ENCODE data around the gene TPO. TPM values are rescaled to one million over a fixed set of nuclear protein-coding genes. Genes with fewer than 3 reads are reported as not detected.

TPO gene
- polyA plus RNA-seq, 1 donor from 2014 or later = not detected

DNA sequence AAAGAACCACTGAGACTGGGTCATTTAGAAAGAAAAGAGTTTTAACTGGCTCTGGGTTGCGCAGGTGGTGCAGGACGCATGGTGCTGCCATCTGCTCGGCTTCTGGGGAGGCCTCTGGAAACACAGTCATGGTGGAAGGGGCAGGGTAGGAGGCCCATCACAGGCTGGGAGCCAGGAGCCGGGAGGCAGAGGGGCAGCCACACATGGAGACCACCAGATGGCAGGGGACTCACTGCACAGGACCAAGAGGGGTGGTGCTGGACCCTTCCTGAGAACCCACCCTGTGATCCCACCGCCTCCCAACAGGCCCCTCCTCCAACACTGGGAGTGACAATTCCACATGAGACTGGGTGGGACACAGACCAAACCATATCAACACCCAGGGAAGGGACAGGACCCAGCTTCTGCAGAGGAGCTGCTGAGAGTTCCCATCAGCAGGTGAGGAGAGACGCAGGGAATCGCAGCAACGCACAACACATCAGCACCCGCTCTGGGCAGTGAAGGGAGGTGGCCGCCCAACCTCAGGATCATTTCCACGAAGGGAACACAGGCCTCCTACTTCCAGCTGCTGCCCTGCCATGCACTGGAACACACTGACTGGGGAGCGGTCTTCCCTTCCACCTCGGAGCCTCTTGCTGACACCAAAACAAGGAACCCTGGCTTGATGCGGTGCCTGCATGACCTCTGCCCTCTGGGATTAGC lies 130.7 kb downstream of the TPO start:
- no peak overlapping the region for H3K27ac Mint-ChIP-seq
- H3K4me3 Mint-ChIP-seq = no peak overlapping the region
- H3K4me1 Mint-ChIP-seq = peaks cover 0 to 2% (median 0%) of the 10 kb centered on the region in 3 donors

DNA sequence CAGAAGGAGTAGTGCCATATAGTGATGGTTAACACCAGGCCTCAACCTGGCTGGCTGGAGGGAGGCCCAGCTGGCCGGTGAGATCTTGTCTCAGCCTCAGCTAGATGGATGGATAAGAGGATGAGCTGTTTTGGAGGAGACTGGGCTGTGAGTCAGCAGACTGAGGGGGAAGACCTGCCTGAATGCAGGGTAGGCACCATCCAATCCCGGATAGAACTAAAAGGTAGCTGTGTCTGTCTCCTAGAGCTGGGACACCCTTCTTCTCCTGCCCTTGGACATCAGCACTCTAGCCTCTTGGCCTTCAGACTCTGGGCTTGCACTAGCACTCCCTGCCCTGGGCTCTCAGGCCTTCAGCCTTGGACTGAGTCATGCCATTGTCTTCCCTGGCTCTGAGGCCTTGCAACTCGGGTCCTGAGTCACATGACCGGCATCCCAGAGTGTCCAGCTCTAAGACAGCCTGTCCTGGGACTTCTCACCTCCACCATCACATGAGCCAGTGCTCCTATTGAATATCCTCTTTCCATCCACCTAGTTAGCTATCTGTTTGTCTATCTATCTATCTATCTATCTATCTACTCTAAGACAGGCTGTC lies 131.3 kb downstream of the TPO start:
- H3K36me3 Mint-ChIP-seq = no peaks in the 10 kb centered on the region
- H3K27me3 Mint-ChIP-seq = peaks cover 3% of the 10 kb centered on the region
- H3K4me3 Mint-ChIP-seq = no peak overlapping the region
- no peak overlapping the region for H3K27ac Mint-ChIP-seq
- H3K4me1 Mint-ChIP-seq = peaks cover 0 to 2% (median 0%) of the 10 kb centered on the region in 3 donors
- H3K9me3 Mint-ChIP-seq = no peaks in the 10 kb centered on the region

More for the DNA sequence above, 130.7 kb downstream of the TPO start:
- H3K9me3 Mint-ChIP-seq = peaks cover 0 to under 1% (median 0%) of the 10 kb centered on the region in 3 donors
- peaks cover 3% of the 10 kb centered on the region for H3K27me3 Mint-ChIP-seq
- no peaks in the 10 kb centered on the region for H3K36me3 Mint-ChIP-seq

DNA sequence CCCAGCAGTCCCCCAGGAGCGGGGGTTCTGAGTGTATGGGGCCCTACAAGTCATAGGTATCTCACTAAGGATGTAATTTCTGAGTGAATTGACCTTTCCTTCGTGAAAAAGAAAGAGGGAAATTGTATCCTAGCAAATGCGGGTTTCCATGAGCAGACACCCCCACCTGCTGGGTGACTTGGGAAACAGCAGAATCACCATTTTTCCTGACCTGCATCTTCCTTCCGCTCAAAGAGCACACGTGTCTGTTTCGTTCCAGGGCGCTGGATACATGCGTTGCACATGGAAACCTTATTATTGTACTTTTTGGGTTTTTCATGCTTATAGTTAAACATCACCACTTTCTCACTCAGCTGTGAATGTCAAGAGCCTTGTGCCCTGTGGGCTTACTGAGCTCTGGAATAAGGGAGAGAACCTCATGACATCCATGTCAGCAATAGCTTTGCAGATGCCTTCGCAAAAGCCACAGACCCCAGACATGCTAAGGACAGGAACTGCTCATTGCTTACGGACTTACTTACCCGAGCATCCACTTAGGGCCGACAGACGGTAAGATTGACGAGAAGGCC lies 132.8 kb downstream of the TPO start:
- H3K27me3 Mint-ChIP-seq = peaks cover 8% of the 10 kb centered on the region
- no peaks in the 10 kb centered on the region for H3K36me3 Mint-ChIP-seq
- H3K9me3 Mint-ChIP-seq = no peaks in the 10 kb centered on the region
- peaks cover 0 to 2% (median 0%) of the 10 kb centered on the region in 3 donors for H3K4me1 Mint-ChIP-seq
- H3K4me3 Mint-ChIP-seq = no peak overlapping the region
- no peak overlapping the region for H3K27ac Mint-ChIP-seq

DNA sequence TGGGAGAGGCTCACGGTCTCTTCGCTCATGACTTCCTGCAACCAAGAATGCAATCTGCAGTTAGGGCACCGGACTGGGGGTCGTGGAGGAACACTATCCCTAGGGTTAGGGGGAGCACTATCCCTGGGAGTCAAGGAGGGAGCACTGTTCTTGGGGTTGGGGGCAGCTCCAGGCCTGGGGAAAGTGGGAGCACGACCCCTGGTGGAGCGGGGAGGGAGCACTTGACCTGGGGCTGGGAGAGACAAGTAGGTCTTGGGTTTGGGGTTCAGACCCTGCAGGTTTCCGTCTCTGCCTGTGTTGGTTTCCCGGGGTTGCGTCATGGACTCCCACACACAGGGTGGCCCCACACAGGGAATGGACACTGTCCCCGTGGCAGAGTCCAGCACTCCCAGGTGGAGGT lies 133.6 kb downstream of the TPO start:
- Mint-ChIP-seq H3K36me3 (no peaks in the 10 kb centered on the region), H3K4me1 (peaks cover 0 to 2% (median 0%) of the 10 kb centered on the region in 3 donors), H3K27me3 (peaks cover 11% of the 10 kb centered on the region), H3K9me3 (no peaks in the 10 kb centered on the region), H3K27ac (peak overlapping the region in 1 of 3 donors; percentile 80), H3K4me3 (no peak overlapping the region)

DNA sequence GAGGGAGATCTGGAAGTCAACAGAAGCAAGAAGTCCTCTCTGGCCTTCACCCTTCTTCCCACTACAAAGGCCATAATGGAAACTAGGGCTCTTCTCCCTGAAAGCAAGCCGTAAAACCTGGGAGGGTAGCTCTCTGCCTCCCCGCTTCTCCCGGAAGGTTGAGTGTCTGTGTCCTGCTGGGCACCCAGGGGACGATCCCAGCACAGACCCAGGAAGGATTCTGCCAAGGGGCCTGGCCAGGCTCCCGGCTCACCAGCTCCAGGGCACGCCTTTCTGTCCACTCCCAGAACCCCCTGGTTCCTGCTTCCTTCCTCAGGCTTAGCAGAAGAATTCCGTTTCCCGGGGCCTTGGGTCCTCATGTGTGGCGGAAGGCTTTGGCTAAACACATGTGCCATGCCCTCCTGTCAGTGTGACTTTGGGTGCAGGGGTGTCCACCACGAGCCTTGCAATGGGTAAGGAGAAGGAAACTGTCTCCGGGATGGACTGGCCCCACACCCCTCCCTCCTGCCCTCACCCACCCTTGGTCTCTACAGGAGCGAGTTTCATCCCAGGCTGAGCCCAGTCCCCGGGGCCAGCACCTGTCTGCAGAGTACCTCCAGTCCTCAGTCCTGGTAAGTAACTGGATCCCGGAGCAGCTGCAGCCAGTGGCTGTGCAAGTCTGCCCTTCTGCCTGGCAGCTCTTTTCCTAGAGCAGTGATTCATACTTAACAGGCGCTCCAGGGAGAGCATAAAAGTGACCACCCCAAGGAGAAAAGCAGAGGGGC lies 135.8 kb downstream of the TPO start:
- H3K27ac Mint-ChIP-seq = no peak overlapping the region
- peaks cover 0 to 2% (median 0%) of the 10 kb centered on the region in 3 donors for H3K4me1 Mint-ChIP-seq
- H3K36me3 Mint-ChIP-seq = no peaks in the 10 kb centered on the region
- no peak overlapping the region for H3K4me3 Mint-ChIP-seq
- H3K27me3 Mint-ChIP-seq = peaks cover 9% of the 10 kb centered on the region
- no peaks in the 10 kb centered on the region for H3K9me3 Mint-ChIP-seq

DNA sequence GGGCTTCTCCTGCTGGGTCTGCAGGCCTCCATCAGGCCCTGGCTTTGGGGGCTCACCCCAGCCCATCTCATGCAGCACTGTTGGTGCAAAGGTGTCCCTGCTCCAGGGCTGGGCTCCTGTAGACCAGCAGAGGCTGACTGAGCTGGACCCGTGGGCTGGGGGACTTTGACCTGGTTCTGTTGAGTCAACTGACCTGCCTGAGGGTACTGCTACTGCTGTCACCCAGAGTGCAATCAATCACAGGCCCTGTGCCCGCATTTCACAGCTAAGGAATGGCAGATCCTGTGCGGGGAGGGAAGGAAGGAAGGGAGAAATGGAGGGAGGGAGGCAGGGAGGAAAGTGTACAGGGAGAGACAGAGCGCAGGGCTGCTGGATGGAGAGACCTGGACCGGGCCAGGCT lies 136.8 kb downstream of the TPO start:
- Mint-ChIP-seq H3K27ac (no peak overlapping the region), H3K4me1 (peaks cover 0 to 2% (median 0%) of the 10 kb centered on the region in 3 donors), H3K27me3 (peaks cover 9% of the 10 kb centered on the region), H3K9me3 (no peaks in the 10 kb centered on the region), H3K4me3 (no peak overlapping the region), H3K36me3 (no peaks in the 10 kb centered on the region)

DNA sequence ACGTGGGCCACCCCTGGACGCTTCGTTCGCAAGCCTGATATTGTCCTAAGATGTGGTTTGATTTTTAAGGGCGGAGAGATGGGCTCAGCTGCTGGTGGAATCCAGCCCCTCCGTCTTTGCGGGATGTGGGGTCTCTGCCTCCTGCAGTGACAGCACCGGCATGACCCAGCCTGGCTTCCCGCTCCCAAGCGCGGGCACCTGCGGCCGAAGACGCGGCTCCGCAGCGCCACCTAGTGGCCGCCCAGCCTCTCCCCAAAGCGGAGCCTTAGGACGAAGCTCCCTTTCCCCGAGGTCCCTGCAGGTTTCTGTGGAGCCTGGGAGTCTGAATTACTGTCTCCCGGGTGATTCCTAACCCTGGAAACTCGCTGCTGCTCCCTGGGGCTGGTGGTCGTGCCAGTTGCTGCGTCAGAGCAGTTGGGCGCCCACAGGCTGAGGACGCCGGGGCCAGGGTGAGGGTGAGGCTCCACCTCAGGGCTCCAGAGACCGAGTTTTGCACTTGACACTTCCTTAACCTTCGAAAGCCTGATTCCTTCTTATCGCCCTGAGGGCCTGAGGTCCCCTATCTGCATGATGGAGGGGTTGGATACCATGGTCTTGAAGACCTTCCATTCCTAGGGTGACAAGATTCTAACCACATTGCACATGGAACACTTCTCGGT lies 137.5 kb downstream of the TPO start:
- Mint-ChIP-seq H3K27me3 (peaks cover 9% of the 10 kb centered on the region), H3K27ac (no peak overlapping the region), H3K4me1 (peaks cover 0 to 2% (median 0%) of the 10 kb centered on the region in 3 donors), H3K9me3 (no peaks in the 10 kb centered on the region), H3K36me3 (no peaks in the 10 kb centered on the region), H3K4me3 (no peak overlapping the region)

DNA sequence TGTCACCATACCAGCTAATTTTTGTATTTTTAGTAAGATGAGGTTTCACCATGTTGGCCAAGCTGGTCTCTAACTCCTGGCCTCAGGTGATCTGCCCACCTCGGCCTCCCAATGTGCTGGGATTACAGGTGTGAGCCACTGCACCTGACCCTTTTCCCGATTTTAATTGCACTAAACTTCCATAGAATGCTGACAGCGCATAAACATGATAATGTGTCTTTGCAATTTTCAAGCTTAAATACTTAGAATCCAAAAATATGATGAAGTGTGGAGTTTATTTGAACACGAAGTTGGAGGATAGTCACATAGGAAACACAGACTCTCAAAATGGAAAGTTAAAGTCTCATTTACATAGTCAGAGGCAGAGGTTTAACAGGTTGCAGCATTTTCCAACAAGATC lies 138.6 kb downstream of the TPO start:
- H3K9me3 Mint-ChIP-seq = no peaks in the 10 kb centered on the region
- peaks cover 9% of the 10 kb centered on the region for H3K27me3 Mint-ChIP-seq
- H3K4me3 Mint-ChIP-seq = no peak overlapping the region
- H3K27ac Mint-ChIP-seq = no peak overlapping the region
- no peaks in the 10 kb centered on the region for H3K36me3 Mint-ChIP-seq
- no peaks in the 10 kb centered on the region for H3K4me1 Mint-ChIP-seq

DNA sequence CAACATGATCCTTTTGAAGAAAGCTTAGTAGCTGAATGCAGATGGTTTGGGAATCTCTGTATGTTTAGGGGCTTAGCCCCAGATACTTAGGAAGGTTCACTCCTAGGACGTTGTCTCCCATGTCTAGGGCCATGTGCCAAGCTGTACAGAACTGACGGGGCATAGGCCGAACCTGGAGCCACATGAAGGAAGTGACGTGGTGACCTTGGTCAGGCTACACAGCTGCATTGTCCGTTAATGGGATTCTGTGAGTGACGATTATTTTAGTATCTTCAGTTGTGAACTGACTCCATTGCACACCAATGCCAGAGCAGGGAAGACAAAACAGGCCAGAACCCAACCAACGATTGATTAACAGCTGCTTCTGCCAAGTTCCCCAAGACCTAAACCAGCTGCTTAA lies 139.3 kb downstream of the TPO start:
- Mint-ChIP-seq H3K27me3 (peaks cover 9% of the 10 kb centered on the region), H3K4me3 (no peak overlapping the region), H3K27ac (no peak overlapping the region), H3K4me1 (no peaks in the 10 kb centered on the region), H3K9me3 (no peaks in the 10 kb centered on the region), H3K36me3 (no peaks in the 10 kb centered on the region)

DNA sequence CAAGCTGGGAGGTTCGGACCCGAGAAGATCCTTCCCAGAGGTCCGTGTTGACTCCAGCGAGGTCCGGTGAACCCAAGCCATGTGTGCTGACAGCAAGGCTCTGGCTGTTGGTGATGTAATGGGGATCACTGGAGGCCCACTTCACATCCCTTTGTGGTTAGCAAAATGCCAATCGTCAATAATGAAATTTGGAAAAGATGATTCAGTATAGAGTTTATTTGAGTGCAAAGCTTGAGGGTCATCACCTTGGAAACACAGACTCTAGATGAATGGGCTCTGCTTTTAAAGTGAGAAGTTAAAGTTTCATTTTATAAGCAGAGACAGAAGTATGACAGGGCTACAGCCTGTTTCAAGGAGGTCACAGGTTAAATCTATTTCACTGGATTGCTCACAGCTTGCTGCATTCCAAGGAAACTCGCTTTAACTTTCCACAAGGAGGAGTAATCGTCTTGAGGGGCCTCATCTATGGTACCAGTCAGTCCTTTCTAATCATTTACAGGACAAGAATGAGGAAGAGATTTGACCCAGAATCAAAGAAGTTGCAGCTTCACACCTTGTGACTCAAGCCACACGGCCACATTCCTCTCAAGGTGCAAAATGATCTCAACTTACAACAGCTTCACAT lies 140.5 kb downstream of the TPO start:
- no peak overlapping the region for H3K4me3 Mint-ChIP-seq
- no peaks in the 10 kb centered on the region for H3K4me1 Mint-ChIP-seq
- H3K9me3 Mint-ChIP-seq = no peaks in the 10 kb centered on the region
- H3K27ac Mint-ChIP-seq = no peak overlapping the region
- H3K36me3 Mint-ChIP-seq = no peaks in the 10 kb centered on the region
- peaks cover 12% of the 10 kb centered on the region for H3K27me3 Mint-ChIP-seq

DNA sequence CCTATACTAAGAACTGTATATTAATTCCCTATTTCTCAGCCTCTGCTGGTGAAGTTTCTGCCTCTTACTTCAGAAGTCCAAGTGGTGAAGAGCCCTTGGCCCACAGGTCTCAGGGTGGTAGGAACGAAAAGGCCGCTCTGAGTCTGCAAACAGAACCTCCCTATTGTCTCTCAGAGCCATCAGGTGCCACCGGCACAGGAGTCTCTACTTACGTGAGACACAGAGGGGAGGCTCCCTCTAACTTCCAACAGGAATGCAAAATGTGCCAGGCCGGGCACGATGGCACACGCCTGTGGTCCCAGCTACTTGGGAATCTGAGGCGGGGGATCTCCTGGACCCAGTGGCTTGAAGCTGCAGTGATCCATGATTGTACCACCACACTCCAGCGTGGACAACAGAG lies 143.0 kb downstream of the TPO start:
- Mint-ChIP-seq H3K9me3 (no peaks in the 10 kb centered on the region), H3K4me1 (no peaks in the 10 kb centered on the region), H3K27ac (no peak overlapping the region), H3K27me3 (peaks cover 8% of the 10 kb centered on the region), H3K36me3 (no peaks in the 10 kb centered on the region), H3K4me3 (no peak overlapping the region)

DNA sequence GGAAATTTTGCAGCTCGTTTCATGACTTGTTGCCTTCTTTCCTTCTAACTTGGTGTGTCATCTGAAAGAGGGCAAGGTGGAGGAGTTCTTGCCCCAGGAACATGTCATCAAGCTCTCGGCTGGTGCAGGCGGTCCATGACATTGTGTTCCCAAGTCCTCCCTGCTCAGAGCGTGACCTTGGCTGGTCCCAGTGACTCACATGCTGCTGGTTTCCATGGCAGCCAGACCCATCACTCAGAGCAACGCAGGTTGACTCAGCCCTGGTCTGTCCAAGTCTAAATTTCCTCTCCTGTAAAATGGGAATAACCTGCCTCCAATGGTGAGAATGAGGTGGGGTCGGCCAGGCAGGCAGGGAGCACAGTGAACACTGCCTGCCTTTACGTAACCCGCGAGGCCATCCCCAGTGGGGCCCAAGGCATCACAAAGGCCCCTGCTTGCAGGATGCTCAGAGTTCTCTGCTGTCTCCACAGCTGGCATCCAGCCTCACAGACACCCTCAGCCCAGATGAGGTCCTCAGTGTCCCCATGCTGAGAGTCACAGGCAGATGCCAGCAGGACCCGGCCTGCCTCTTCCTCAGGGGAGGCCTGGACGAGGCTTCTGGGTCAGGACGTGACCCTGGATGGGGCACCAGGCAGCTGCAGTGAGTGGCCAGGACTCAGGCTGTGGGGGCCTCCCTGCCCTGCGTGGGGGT lies 143.7 kb downstream of the TPO start:
- peaks cover 8% of the 10 kb centered on the region for H3K27me3 Mint-ChIP-seq
- no peaks in the 10 kb centered on the region for H3K9me3 Mint-ChIP-seq
- no peaks in the 10 kb centered on the region for H3K36me3 Mint-ChIP-seq
- no peak overlapping the region for H3K4me3 Mint-ChIP-seq
- H3K27ac Mint-ChIP-seq = no peak overlapping the region
- no peaks in the 10 kb centered on the region for H3K4me1 Mint-ChIP-seq

DNA sequence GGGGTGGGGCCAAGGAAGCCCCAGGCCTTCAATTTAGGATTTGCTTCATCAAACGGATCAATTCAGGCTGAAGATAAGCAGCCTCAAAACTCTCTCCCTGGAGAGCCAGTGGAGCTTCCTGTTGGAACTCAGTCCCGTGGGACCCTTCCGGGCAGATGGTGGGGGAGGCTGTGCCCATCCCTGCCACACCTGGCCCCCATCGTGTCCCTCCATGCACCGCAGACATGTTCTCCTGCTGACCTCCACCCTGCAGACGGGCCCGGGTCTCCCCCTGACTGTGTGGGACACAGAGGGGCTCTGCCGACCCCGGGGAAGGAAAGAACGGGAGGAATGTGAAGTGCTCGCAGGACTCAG lies 144.2 kb downstream of the TPO start:
- H3K36me3 Mint-ChIP-seq = no peaks in the 10 kb centered on the region

DNA sequence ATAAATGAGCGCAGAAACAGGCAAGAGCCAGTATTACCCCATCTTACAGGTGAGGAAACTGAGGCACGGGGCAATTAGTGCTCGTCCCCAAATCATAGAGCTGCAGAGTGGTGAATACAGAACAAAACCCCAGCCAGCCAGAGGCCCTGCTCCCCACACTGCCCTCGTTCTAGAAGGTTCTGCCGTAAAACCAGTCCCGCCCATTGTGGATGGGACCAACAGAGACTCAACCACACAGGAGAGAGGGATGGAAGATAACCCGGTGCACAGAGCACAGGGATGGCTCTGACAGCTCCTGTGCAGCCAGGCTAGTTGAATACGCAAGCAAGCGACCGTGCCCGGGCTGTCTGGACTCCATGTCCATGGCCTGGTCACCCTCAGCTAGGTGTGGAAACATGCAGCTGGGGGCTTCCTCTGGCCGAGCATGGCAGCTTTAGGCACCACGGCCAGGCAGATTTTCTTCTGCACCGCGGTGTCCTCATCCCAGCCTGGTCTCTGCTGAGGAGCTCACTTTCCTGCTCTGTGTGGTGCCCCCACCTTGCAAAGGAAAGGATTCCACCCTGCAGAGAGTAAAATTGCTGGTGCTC lies 146.4 kb downstream of the TPO start:
- peak overlapping the region in 1 of 3 donors; percentile 23 for H3K27ac Mint-ChIP-seq
- peaks cover 8% of the 10 kb centered on the region for H3K27me3 Mint-ChIP-seq
- H3K4me3 Mint-ChIP-seq = no peak overlapping the region
- H3K36me3 Mint-ChIP-seq = no peaks in the 10 kb centered on the region
- no peaks in the 10 kb centered on the region for H3K9me3 Mint-ChIP-seq
- H3K4me1 Mint-ChIP-seq = peaks cover 0 to 3% (median 0%) of the 10 kb centered on the region in 3 donors

More for the DNA sequence above, 144.2 kb downstream of the TPO start:
- H3K4me3 Mint-ChIP-seq = no peak overlapping the region
- H3K4me1 Mint-ChIP-seq = no peaks in the 10 kb centered on the region
- no peaks in the 10 kb centered on the region for H3K9me3 Mint-ChIP-seq
- H3K27ac Mint-ChIP-seq = no peak overlapping the region
- H3K27me3 Mint-ChIP-seq = peaks cover 8% of the 10 kb centered on the region

Data from IgD-negative memory B cell (primary cell).